ENCODE measurements around the gene SLC25A30. TPM values are rescaled to one million over a fixed set of nuclear protein-coding genes. Genes with fewer than 3 reads are reported as not detected.
A peak's percentile ranks its signal among the peaks of the same experiment; 100 is the strongest.

Gene SLC25A30
- total and polyA plus RNA-seq, 2 of the 13 experiments (the other 11 are each of a cell fraction or from before 2014, with no cell fraction given), result 19.6 to 22.5 TPM

DNA sequence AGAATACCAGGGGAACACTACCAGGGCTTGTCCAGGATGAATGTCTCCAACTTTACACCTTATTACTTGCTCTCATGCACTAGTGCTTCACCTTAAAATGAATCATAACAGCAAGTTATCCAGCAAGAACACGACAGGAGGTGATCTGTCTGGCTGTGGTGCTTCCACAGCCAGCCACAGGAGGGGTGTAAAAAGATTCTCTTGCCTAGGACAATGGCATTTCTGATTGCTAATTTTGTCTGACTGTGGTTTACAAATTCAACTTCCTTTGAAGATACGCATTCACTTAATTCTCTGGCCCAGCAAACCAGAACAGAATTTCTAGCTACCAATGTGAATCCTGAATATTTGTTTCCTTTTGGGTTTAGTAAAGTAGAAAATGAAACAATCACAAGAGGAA, 23.5 kb upstream of the SLC25A30 start (continued):
- TF ChIP-seq, protein P1, sequence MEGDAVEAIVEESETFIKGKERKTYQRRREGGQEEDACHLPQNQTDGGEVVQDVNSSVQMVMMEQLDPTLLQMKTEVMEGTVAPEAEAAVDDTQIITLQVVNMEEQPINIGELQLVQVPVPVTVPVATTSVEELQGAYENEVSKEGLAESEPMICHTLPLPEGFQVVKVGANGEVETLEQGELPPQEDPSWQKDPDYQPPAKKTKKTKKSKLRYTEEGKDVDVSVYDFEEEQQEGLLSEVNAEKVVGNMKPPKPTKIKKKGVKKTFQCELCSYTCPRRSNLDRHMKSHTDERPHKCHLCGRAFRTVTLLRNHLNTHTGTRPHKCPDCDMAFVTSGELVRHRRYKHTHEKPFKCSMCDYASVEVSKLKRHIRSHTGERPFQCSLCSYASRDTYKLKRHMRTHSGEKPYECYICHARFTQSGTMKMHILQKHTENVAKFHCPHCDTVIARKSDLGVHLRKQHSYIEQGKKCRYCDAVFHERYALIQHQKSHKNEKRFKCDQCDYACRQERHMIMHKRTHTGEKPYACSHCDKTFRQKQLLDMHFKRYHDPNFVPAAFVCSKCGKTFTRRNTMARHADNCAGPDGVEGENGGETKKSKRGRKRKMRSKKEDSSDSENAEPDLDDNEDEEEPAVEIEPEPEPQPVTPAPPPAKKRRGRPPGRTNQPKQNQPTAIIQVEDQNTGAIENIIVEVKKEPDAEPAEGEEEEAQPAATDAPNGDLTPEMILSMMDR (CRISPR knock-in tag; IDR thresholded peaks at IDR 0.05), result peak; percentile 60
- no peak for TF ChIP-seq ZNF382 (CRISPR knock-in tag; IDR thresholded peaks at IDR 0.05; ENCODE audit: borderline replicate concordance)
- TF ChIP-seq, protein P2, sequence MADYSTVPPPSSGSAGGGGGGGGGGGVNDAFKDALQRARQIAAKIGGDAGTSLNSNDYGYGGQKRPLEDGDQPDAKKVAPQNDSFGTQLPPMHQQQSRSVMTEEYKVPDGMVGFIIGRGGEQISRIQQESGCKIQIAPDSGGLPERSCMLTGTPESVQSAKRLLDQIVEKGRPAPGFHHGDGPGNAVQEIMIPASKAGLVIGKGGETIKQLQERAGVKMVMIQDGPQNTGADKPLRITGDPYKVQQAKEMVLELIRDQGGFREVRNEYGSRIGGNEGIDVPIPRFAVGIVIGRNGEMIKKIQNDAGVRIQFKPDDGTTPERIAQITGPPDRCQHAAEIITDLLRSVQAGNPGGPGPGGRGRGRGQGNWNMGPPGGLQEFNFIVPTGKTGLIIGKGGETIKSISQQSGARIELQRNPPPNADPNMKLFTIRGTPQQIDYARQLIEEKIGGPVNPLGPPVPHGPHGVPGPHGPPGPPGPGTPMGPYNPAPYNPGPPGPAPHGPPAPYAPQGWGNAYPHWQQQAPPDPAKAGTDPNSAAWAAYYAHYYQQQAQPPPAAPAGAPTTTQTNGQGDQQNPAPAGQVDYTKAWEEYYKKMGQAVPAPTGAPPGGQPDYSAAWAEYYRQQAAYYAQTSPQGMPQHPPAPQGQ (CRISPR knock-in tag; IDR thresholded peaks at IDR 0.05; ENCODE audit: borderline replicate concordance), result no peak
- TF ChIP-seq, protein P3, sequence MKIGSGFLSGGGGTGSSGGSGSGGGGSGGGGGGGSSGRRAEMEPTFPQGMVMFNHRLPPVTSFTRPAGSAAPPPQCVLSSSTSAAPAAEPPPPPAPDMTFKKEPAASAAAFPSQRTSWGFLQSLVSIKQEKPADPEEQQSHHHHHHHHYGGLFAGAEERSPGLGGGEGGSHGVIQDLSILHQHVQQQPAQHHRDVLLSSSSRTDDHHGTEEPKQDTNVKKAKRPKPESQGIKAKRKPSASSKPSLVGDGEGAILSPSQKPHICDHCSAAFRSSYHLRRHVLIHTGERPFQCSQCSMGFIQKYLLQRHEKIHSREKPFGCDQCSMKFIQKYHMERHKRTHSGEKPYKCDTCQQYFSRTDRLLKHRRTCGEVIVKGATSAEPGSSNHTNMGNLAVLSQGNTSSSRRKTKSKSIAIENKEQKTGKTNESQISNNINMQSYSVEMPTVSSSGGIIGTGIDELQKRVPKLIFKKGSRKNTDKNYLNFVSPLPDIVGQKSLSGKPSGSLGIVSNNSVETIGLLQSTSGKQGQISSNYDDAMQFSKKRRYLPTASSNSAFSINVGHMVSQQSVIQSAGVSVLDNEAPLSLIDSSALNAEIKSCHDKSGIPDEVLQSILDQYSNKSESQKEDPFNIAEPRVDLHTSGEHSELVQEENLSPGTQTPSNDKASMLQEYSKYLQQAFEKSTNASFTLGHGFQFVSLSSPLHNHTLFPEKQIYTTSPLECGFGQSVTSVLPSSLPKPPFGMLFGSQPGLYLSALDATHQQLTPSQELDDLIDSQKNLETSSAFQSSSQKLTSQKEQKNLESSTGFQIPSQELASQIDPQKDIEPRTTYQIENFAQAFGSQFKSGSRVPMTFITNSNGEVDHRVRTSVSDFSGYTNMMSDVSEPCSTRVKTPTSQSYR (CRISPR knock-in tag; IDR thresholded peaks at IDR 0.05; ENCODE audit: borderline replicate concordance), result no peak
- TF ChIP-seq ZNF605 (CRISPR knock-in tag; IDR thresholded peaks at IDR 0.05), result no peak
- TF ChIP-seq, protein P4, sequence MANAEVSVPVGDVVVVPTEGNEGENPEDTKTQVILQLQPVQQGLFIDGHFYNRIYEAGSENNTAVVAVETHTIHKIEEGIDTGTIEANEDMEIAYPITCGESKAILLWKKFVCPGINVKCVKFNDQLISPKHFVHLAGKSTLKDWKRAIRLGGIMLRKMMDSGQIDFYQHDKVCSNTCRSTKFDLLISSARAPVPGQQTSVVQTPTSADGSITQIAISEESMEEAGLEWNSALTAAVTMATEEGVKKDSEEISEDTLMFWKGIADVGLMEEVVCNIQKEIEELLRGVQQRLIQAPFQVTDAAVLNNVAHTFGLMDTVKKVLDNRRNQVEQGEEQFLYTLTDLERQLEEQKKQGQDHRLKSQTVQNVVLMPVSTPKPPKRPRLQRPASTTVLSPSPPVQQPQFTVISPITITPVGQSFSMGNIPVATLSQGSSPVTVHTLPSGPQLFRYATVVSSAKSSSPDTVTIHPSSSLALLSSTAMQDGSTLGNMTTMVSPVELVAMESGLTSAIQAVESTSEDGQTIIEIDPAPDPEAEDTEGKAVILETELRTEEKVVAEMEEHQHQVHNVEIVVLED (CRISPR knock-in tag; IDR thresholded peaks at IDR 0.05; ENCODE audit: borderline replicate concordance), result no peak
- no peak for TF ChIP-seq NFRKB (IDR thresholded peaks at IDR 0.05)
- no peak for TF ChIP-seq RXRA (CRISPR knock-in tag; IDR thresholded peaks at IDR 0.05)
- TF ChIP-seq, protein P5, sequence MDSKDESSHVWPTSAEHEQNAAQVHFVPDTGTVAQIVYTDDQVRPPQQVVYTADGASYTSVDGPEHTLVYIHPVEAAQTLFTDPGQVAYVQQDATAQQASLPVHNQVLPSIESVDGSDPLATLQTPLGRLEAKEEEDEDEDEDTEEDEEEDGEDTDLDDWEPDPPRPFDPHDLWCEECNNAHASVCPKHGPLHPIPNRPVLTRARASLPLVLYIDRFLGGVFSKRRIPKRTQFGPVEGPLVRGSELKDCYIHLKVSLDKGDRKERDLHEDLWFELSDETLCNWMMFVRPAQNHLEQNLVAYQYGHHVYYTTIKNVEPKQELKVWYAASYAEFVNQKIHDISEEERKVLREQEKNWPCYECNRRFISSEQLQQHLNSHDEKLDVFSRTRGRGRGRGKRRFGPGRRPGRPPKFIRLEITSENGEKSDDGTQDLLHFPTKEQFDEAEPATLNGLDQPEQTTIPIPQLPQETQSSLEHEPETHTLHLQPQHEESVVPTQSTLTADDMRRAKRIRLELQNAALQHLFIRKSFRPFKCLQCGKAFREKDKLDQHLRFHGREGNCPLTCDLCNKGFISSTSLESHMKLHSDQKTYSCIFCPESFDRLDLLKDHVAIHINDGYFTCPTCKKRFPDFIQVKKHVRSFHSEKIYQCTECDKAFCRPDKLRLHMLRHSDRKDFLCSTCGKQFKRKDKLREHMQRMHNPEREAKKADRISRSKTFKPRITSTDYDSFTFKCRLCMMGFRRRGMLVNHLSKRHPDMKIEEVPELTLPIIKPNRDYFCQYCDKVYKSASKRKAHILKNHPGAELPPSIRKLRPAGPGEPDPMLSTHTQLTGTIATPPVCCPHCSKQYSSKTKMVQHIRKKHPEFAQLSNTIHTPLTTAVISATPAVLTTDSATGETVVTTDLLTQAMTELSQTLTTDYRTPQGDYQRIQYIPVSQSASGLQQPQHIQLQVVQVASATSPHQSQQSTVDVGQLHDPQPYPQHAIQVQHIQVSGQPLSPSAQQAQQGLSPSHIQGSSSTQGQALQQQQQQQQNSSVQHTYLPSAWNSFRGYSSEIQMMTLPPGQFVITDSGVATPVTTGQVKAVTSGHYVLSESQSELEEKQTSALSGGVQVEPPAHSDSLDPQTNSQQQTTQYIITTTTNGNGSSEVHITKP (CRISPR knock-in tag; IDR thresholded peaks at IDR 0.05; ENCODE audit: low read depth), result 0 out of 2 replicates have a peak, but pooled peaks have one; percentile 45
- no peak for TF ChIP-seq SRSF1 (optimal IDR thresholded peaks at IDR 0.05; ENCODE audit: low read depth, low read length)
- TF ChIP-seq ERF (CRISPR knock-in tag; IDR thresholded peaks at IDR 0.05), result 0 out of 2 replicates have a peak, but pooled peaks have one; percentile 10
- no peak for TF ChIP-seq ZNF260 (CRISPR knock-in tag; IDR thresholded peaks at IDR 0.05; ENCODE audit: borderline replicate concordance, low read depth)
- peak; percentile 51 for TF ChIP-seq SAP130 (CRISPR knock-in tag; IDR thresholded peaks at IDR 0.05; ENCODE audit: low read depth)
- TF ChIP-seq ZNF691 (CRISPR knock-in tag; IDR thresholded peaks at IDR 0.05; ENCODE audit: borderline replicate concordance, low read depth), result no peak
- 0 out of 2 replicates have a peak, but pooled peaks have one; percentile 27 for TF ChIP-seq FOXA3 (CRISPR knock-in tag; IDR thresholded peaks at IDR 0.05)
- TF ChIP-seq SNRNP70 (IDR thresholded peaks at IDR 0.05; ENCODE audit: low read depth, low read length), result no peak

Measured in HepG2 (cell line).